Eye (tissue), 1 donor: ENCODE data around the gene NPPA.
"Not testable (repeated sequence)": the region's sequence is repeated elsewhere in the genome, so short reads cannot be mapped to it uniquely, and the experiment has no call there.

Experiments used
- DNase-seq: peaks from one replicate; pipeline ENCODE4 v3.0.0-alpha.2; 2015

Gene NPPA

GRCh38 chr1:11847667-11848372 is at the start of gene NPPA:
NPPA (minus strand) TSS chr1:11847783; CDS start chr1:11847684, 99 bp downstream.
- peak; percentile 35 for DNase-seq

- not testable (repeated sequence) for DNase-seq
These were observed 46.9 kb upstream of the NPPA start for GRCh38 chr1:11894501-11894900.

- DNase-seq = peak; percentile 68
These were observed 46.3 kb upstream of the NPPA start for GRCh38 chr1:11893907-11894251.

- DNase-seq = no peak
These were observed 44.0 kb upstream of the NPPA start for GRCh38 chr1:11891433-11892186.

- DNase-seq = no peak
These were observed 41.3 kb upstream of the NPPA start for GRCh38 chr1:11888877-11889208.

GRCh38 chr1:11888206-11888876 is 40.8 kb upstream of the NPPA start:
- no peak for DNase-seq

- no peak for DNase-seq
These were observed 40.1 kb upstream of the NPPA start for GRCh38 chr1:11887666-11888007.

- no peak for DNase-seq
These were observed 39.5 kb upstream of the NPPA start for GRCh38 chr1:11886986-11887665.

- DNase-seq = peak; percentile 63
These were observed 38.3 kb upstream of the NPPA start for GRCh38 chr1:11885916-11886315.

GRCh38 chr1:11882814-11883538 is 35.4 kb upstream of the NPPA start:
- peak; percentile 56 for DNase-seq

GRCh38 chr1:11881749-11882441 is 34.3 kb upstream of the NPPA start:
- DNase-seq = no peak

GRCh38 chr1:11880911-11881748 is 33.5 kb upstream of the NPPA start:
- DNase-seq = peak; percentile 87

- DNase-seq = no peak
These were observed 32.6 kb upstream of the NPPA start for GRCh38 chr1:11880181-11880575.

- DNase-seq = no peak
These were observed 32.0 kb upstream of the NPPA start for GRCh38 chr1:11879311-11880180.

- DNase-seq = no peak
These were observed 31.3 kb upstream of the NPPA start for GRCh38 chr1:11878891-11879190.

GRCh38 chr1:11878081-11878890 is 30.7 kb upstream of the NPPA start:
- DNase-seq = no peak

- no peak for DNase-seq
These were observed 29.5 kb upstream of the NPPA start for GRCh38 chr1:11877074-11877473.

GRCh38 chr1:11875094-11875493 is 27.5 kb upstream of the NPPA start:
- no peak for DNase-seq

- no peak for DNase-seq
These were observed 27.0 kb upstream of the NPPA start for GRCh38 chr1:11874624-11875023.

- DNase-seq = no peak
These were observed 26.6 kb upstream of the NPPA start for GRCh38 chr1:11874258-11874562.
